HepG2 (cell line): ENCODE results near the gene SPCS1.

Experiments
- EP300 ChIP-seq, 3 experiments: sonication (generic) in 1 of 3; formaldehyde crosslinking in 1 of 3; IDR thresholded peaks; 2 replicates each; pipeline versions ENCODE4 v1.5.1 to v1.6.1; 2011 to 2020; ENCODE audit warnings: low read depth in 2 of 3, low read length in 2 of 3, borderline replicate concordance in 1 of 3, improper control_type of control experiment in 1 of 3, mild to moderate bottlenecking in 1 of 3, missing genetic modification reagents in 1 of 3, moderate library complexity in 1 of 3
- FOXP4 ChIP-seq: sonication (generic); formaldehyde crosslinking; IDR thresholded peaks from 2 replicates; pipeline ENCODE4 v1.4.0; 2020; ENCODE audit warnings: missing genetic modification reagents
- KAT2B ChIP-seq: fragments of 150-350 bp; IDR thresholded peaks from 2 replicates; pipeline ENCODE4 v1.6.1; 2014; ENCODE audit warnings: low read depth, low read length, borderline replicate concordance
- SMYD3 ChIP-seq: sonication (generic); formaldehyde crosslinking; IDR thresholded peaks from 2 replicates; pipeline ENCODE4 v1.8.1; 2023; ENCODE audit warnings: mild to moderate bottlenecking, missing genetic modification reagents
- TAF15 ChIP-seq: fragments of 200-400 bp; formaldehyde crosslinking; IDR thresholded peaks from one replicate; pipeline ENCODE4 v1.6.1; 2018; ENCODE audit warnings: mild to moderate bottlenecking, low read depth, low read length; ENCODE audit not compliant: poor library complexity, severe bottlenecking
- ZNF232 ChIP-seq: sonication (generic); formaldehyde crosslinking; IDR thresholded peaks from 2 replicates; pipeline ENCODE4 v1.4.0; 2020; ENCODE audit warnings: missing genetic modification reagents, borderline replicate concordance
- ZNF274 ChIP-seq: sonication (generic); formaldehyde crosslinking; IDR thresholded peaks from 2 replicates; pipeline ENCODE4 v1.5.1; 2020; ENCODE audit warnings: mild to moderate bottlenecking, missing genetic modification reagents
- TF ChIP-seq, protein P1 (sequence below): sonication (generic); formaldehyde crosslinking; IDR thresholded peaks from 2 replicates; pipeline ENCODE4 v1.5.0; 2020; ENCODE audit warnings: mild to moderate bottlenecking, missing genetic modification reagents, moderate library complexity

DNA sequence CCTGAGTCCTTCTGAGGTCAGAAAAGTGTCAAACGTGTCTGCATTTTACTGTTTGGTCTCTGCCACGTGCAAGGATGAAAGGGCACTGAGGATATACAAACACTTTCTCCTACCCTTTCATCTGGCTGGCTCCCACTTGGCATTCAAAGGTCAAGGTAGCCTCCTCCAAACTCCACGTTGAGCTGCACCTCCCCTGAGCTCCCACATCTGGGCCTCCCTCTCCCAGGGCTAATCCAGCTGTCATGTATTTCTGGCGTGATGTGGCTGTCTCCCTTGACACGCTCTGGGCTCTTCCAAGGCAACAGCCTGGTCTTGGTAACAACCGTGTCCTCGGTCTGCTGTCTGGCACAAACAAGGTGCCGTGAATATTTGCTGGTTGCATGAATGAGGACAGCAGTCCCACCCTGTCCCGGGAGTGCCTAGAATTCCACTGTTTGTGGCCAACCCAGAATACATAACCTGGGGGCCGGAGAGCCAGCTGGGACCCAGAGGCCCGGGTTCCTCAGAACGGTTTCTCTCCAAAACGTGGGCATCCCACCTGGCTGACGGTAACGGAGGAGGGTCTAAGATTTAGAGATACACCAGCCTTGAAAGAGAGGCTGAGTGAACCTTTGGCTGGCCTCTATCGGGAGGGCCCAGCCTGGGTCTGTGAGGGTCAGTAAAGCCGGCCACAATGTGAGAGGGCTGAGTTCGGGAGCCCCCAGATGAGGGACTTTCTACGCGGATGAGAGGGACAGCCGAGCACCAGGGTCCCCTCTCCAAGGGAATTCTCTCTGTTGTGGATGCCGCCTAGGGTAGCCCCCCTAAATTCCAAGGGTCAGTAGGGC is 1.1 kb upstream of the SPCS1 start:
- TF ChIP-seq, protein P1, sequence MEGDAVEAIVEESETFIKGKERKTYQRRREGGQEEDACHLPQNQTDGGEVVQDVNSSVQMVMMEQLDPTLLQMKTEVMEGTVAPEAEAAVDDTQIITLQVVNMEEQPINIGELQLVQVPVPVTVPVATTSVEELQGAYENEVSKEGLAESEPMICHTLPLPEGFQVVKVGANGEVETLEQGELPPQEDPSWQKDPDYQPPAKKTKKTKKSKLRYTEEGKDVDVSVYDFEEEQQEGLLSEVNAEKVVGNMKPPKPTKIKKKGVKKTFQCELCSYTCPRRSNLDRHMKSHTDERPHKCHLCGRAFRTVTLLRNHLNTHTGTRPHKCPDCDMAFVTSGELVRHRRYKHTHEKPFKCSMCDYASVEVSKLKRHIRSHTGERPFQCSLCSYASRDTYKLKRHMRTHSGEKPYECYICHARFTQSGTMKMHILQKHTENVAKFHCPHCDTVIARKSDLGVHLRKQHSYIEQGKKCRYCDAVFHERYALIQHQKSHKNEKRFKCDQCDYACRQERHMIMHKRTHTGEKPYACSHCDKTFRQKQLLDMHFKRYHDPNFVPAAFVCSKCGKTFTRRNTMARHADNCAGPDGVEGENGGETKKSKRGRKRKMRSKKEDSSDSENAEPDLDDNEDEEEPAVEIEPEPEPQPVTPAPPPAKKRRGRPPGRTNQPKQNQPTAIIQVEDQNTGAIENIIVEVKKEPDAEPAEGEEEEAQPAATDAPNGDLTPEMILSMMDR (CRISPR knock-in tag) = no peak
- TF ChIP-seq FOXP4 (CRISPR knock-in tag) = peak; percentile 93
- peak; percentile 68; the same call in 1 of the 2 replicates for TF ChIP-seq ZNF232 (CRISPR knock-in tag)
- TF ChIP-seq SMYD3 (CRISPR knock-in tag) = no peak
- no peak for TF ChIP-seq KAT2B
- TF ChIP-seq TAF15 = no peak
- peak; percentile 77; a peak in 3 of 4 replicates for TF ChIP-seq EP300 (IDR thresholded peaks at IDR 0.05; ENCODE audit: low read depth in 2 of 2, low read length in 2 of 2)
- TF ChIP-seq EP300 (CRISPR knock-in tag; IDR thresholded peaks at IDR 0.05; ENCODE audit: borderline replicate concordance) = peak; percentile 72; the same call in 1 of the 2 replicates
- TF ChIP-seq ZNF274 = no peak
